Measurements from ENCODE around the gene CST8.
"Not testable (repeated sequence)": the region's sequence is repeated elsewhere in the genome, so short reads cannot be mapped to it uniquely, and the experiment has no call there.

CST8 gene

DNA sequence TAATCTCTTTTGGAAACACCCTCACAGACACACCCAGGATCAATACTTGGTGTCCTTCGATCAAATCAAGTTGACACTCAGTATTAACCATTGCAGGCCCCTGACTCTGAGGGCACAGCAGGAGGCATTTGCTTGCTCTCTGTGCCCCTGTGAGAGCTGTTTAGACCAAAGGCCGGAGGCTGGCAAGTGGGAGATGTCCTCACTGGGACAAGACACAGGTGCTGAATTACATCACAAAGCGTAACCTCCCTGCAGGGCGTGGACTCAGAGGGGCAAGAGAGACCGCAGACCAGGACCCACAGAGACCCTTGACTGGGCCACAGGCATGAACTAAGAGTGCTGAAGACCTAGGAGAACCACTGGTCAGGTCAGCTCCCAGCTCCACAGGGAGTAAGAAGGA, at the start of gene CST8:
TSS of gene CST8 (plus strand) at position 301 of the 400 bp plus-strand sequence. CDS start 551 bp downstream, outside the sequence.
- no peak for DNase-seq

DNA sequence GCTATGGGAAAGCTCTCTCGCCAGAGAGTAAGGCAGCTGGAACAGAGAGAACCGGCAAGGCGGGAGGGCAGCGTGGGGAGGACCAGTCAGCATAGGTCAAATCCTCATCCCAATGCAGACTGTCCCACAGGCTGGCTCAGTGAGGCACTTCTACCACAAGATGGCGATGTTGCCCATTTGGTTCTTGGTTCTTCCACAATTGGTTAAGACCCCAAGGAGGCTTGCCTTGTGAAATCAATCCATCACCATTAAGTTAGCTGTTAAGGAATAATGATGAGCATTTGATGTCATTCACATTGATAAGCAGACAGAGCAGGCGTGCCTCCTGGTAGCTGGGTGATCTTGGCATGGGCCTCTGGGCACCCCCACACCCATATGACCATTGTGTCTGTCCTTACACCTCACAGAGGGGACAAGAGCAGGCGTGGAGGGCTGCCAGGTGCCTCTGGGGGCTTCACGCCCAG, 49.0 kb upstream of the CST8 start:
- peak; percentile 72 for DNase-seq

DNA sequence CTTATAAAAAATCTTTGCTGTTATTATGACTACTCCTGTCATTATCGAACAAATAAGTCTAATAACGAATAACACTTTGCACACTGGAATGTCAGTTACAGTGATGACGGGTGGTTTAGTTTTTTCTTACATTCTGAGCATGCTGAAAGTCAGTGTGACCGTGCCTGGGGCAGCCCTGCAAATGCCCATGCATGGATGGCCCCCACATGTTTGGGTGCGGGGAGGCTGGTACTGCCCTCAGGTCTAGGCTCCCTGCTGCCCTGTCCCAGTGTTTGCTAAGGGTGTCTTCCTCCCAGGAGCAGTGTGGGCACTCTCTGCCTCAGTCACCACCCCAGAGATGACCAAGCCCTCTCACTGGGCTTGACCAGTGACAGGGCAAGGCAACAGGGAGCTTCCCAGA, 48.5 kb upstream of the CST8 start:
- no peak for DNase-seq

DNA sequence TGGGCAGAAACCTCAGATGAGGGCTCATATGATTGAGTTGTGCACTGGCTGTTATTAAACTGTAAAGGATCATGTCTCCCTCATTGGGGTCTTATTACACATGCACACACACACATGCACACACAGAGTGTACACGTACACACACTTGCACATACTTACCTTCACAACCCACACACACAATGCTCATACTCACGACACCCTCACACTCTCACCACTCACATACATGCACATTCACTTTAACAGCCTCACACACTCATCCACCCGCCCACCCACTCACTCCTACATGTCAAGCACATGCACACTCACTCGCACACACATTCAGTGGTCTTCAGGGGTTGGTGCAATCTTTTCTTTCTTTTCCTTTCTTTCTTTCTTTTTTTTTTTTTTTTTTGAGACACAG, 46.1 kb upstream of the CST8 start:
- no peak for DNase-seq

GRCh38 chr20:23445596-23446217, 45.2 kb upstream of the CST8 start:
- DNase-seq: no peak

DNA sequence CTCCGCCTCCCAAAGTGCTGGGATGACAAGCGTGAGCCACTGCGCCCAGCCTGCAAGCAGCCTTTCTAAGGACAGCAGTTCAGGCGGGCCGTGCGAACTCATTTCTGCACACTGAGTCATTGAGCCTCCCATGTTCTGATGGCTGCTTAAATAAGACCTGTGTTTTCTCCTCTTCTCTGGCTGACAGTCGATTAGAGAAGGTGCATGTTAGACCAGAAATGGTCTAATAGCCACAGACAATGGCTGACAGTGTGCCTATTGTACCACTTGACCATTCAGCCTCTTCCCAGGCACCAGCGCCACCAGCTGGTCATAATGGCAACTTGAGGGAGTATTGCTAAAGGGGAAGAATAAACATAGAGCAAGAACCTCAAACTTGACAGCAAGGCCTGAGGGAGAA, 44.4 kb upstream of the CST8 start:
- DNase-seq: no peak

GRCh38 chr20:23448167-23448566, 42.8 kb upstream of the CST8 start:
- DNase-seq: no peak

DNA sequence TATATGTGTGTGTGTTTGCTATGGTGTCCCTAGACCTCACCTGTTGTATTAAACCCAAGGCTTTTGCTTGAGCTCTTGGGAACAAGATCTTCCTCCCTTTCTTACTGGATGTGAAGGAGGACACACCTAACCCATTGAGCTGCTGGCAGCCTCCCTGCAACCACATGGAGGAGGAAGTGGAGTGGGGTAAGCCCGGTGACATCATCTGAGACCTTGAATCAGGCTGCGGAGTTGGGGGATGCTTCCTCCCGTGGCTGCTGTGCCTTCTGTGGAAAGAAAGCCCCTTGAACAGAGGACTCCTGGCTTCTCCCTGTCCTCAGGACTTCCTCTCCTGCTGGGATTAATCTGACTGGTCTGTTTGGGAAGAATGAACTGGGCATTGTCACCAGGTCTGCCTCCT, 41.5 kb upstream of the CST8 start:
- no peak for DNase-seq

DNA sequence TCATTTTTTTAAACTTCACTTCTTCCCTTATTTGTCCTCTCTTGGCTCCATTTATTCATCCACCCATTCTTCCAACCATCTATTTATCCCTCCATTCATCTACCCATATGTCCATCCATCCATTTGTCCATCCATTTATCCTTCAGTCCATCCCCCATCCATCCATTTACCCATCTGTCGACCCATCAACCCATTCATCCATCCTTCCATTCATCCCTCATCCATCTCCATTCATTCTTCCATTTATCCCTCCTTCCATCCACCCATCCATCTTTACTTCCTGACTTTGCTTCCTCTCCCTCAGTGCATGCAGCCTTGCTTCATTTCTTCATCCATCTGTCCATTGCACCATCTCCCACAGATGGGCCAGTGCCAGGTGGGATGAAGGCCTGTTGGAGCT, 40.0 kb upstream of the CST8 start:
- no peak for DNase-seq

GRCh38 chr20:23451956-23452487, 38.9 kb upstream of the CST8 start:
- no peak for DNase-seq

DNA sequence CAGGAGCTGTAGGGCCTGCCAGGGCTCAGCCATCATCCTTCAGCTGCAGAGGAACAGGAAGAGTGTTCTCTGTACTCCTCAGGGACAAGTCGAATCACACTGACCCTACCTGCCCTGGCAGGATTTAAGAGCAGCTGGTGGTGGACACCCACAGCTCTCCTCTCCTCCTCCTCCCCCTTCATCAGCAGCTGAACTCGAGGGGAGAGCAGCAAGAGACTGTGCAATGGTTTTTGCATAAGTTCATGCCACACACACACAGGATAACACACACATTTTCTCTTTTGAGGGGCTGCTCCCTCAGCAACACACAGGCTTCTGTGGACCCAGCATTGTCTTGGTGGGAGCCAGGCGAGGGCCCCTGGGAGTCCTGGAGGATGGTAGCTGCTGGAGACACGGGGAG, 38.1 kb upstream of the CST8 start, which contains the start of gene CST11:
TSS of gene CST11 (minus strand) at position 101 of the 400 bp plus-strand sequence. CDS start at position 36, 65 bp downstream.
- no peak for DNase-seq

- no peak for DNase-seq
Observed at GRCh38 chr20:23453549-23454543, 37.1 kb upstream of the CST8 start.

DNA sequence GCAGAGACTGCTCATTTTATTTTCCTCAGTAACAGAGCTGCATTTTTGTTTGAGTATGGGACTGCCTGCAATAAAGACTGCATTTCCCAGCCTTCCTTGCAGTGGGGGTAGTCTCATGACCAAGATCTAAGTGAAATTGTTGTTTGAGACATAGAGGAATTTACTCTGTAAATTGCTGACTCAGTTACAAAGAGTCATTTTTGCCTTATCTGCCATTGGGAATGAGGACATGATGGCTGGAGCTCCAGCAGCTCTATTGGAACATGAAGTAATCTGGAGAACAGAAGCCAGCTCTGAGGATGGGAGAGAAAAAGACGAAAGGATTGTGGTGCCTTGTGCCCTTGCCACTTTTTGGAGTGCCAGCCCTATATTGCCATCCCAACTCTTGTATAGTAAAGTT, 36.1 kb upstream of the CST8 start:
- DNase-seq: no peak

DNA sequence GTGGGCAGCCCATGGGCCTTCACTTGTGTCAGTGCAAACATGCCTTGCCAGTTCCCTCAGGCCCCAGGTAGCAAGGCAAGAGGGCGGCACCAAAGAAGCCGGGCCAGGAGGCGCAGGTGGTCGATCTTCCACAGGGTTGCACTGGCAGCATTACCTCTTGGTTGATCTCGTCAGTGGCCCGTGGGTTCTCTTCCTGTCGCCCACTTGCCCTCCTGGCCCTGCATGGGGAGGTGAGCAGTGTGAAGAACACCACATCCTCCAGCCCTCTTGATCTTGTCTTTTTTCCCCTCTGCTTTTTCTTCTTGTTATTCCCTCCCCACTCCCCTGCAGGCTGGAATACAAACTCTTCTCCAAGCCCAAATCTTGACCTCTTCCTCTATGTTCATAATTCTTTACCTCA, 35.3 kb upstream of the CST8 start:
- no peak for DNase-seq

- peak; percentile 49 for DNase-seq
Observed at GRCh38 chr20:23456409-23456808, 34.5 kb upstream of the CST8 start.

DNA sequence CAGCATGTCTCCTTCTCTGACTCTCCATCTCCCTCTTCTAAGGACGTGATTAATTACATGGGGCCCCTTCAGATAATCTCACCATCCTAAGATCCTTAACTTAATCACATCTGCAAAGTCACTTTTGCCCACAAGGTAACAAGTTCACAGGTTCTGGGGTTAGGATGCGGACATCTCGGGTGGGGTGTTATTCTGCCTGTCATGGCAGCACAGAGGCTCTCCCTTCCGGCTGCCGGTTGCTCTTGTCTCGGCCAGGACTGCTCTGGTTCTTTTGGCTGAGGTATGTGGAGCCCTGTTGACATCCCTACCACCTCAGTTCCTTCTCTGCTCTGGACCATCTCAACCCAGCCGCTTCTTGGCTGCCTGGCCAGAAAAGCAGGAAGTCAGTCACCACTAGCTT, 34.0 kb upstream of the CST8 start:
- no peak for DNase-seq

- DNase-seq: no peak
Observed at GRCh38 chr20:23459461-23460150, 31.3 kb upstream of the CST8 start.

- no peak for DNase-seq
Observed at GRCh38 chr20:23461180-23461579, 29.7 kb upstream of the CST8 start.

DNA sequence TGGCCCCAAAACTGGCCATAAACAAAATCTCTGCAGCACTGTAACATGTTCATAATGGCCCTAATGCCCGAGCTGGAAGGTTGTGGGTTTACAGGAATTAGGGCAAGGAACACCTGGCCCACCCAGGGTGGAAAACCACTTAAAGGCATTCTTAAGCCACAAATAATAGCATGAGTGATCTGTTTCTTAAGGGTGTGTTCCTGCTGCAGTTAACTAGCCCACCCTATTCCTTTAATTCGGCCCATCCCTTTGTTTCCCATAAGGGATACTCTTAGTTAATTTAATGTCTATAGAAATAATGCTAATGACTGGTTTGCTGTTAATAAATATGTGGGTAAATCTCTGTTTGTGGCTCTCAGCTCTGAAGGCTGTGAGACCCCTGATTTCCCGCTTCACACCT, 24.0 kb upstream of the CST8 start:
- not testable (repeated sequence) for DNase-seq

GRCh38 chr20:23472306-23472705, 18.6 kb upstream of the CST8 start:
- not testable (repeated sequence) for DNase-seq

DNA sequence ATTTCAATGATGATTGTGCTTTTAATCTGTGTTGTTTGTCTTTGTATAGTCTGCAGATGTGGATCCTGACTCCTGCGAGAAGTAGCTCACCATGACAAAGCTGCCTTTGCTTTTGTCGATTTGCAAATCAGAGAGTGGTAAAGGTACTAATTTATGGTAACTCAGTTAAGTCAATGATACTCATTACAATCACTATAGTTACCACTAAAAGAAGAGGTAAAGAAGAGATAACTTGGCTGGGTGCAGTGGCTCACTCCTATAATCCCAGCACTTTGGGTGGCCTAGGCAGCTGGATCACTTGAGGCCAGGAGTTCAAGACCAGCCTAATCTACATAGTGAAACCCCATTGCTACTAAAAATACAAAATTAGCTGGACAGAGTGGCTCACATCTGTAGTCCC, 17.6 kb upstream of the CST8 start:
- not testable (repeated sequence) for DNase-seq

- no peak for DNase-seq
Observed at GRCh38 chr20:23475395-23475794, 15.5 kb upstream of the CST8 start.

Measured in left hindlimb (tissue), 1 donor.